NB4 (cell line): Measurements from ENCODE around the gene CD55.

Experiments
- DNase-seq: peaks from one replicate; pipeline ENCODE4 v3.0.0; 2010; ENCODE audit warnings: low read depth
- H3K4me3 ChIP-seq: one replicate; pipeline ENCODE4 v1.5.1; 2011; ENCODE audit warnings: mild to moderate bottlenecking, low read depth, low read length, moderate library complexity
- CTCF ChIP-seq: IDR thresholded peaks from one replicate; pipeline ENCODE4 v1.5.1; 2012; ENCODE audit warnings: low read depth, low read length
- MAX ChIP-seq: IDR thresholded peaks from 2 replicates; pipeline ENCODE4 v1.6.1; 2011; ENCODE audit warnings: low read depth, low read length
- MYC ChIP-seq: IDR thresholded peaks from 2 replicates; pipeline ENCODE4 v1.6.1; 2011; ENCODE audit warnings: low read depth, low read length
- POLR2A ChIP-seq: IDR thresholded peaks from 2 replicates; pipeline ENCODE4 v1.6.1; 2011; ENCODE audit warnings: mild to moderate bottlenecking; ENCODE audit not compliant: insufficient read length; ENCODE audit errors: extremely low read depth

CD55 gene

GRCh38 chr1:207344221-207344620 lies 22.7 kb downstream of the CD55 start:
- no peak for DNase-seq
- no peak for TF ChIP-seq CTCF
- no peak for TF ChIP-seq MAX
- no peak for TF ChIP-seq MYC
- no peak for TF ChIP-seq POLR2A
- H3K4me3 ChIP-seq, result no peak overlapping the region

GRCh38 chr1:207345644-207346477 lies 24.4 kb downstream of the CD55 start:
- no peak for DNase-seq
- no peak for TF ChIP-seq CTCF
- no peak for TF ChIP-seq POLR2A
- no peak for TF ChIP-seq MAX
- TF ChIP-seq MYC, result no peak
- no peak overlapping the region for H3K4me3 ChIP-seq

- TF ChIP-seq POLR2A (no peak), MYC (no peak), MAX (no peak), CTCF (no peak)
- no peak for DNase-seq
- H3K4me3 ChIP-seq, result no peak overlapping the region
Observed at GRCh38 chr1:207346513-207346912, 25.0 kb downstream of the CD55 start.

- H3K4me3 ChIP-seq, result no peak overlapping the region
- no peak for DNase-seq
- TF ChIP-seq CTCF, result no peak
- no peak for TF ChIP-seq MAX
- TF ChIP-seq POLR2A, result no peak
- no peak for TF ChIP-seq MYC
Observed at GRCh38 chr1:207349979-207350378, 28.5 kb downstream of the CD55 start.

GRCh38 chr1:207352554-207352953 lies 31.1 kb downstream of the CD55 start:
- no peak for DNase-seq
- TF ChIP-seq POLR2A, result no peak
- no peak for TF ChIP-seq CTCF
- TF ChIP-seq MYC, result no peak
- no peak for TF ChIP-seq MAX
- H3K4me3 ChIP-seq, result no peak overlapping the region
